ENCODE measurements around the gene AOPEP. TPM values are rescaled to one million over a fixed set of nuclear protein-coding genes. Genes with fewer than 3 reads are reported as not detected.

The AOPEP gene
- total RNA-seq, 6 donors from 2014 or later: 55.4 to 410 (median 111) TPM

DNA sequence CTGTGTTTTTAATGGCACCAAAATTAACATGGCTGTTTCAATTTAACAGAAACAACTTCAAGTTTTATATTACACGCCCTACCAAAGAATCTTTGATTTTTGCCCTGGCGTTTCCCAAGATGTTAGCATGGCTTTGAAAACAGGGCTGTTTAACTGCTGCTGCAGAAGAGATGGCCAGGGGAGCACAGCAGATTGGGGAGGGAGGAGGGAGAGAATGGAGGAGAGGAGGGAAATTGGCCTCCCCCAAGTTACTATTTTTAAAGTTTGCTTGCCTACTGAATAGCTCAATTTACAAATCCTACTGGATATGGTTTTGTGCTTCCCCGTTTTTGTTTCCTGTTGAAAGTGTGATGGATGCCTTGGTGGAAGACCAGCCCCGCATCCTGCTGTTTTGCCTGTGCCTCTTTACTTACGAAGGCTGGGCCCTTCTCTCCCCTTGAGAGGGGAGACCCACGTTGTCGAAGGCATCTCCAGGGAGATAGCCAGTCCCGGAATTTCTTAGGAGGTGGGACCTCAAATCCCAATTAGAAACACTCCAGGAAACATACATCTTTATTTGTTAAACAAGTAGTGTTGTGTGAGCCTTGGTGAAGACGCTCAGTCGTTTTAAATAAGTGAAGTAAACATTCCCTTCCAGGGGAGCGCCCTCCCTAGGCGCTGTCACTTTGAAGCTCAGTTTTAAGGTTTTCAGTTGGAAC is 98.6 kb downstream of the AOPEP start:
- Histone ChIP-seq H3K27ac (peak overlapping the region in 1 of 4 donors; percentile 17), H3K36me3 (peaks cover 0 to 3% (median 0%) of the 10 kb centered on the region in 4 donors), H3K9me3 (no peaks in the 10 kb centered on the region), H3K4me3 (no peak overlapping the region), H3K4me1 (peaks cover 3 to 9% (median 4%) of the 10 kb centered on the region in 4 donors), H3K27me3 (no peaks in the 10 kb centered on the region)
- no peak for TF ChIP-seq POLR2A (IDR thresholded peaks at IDR 0.05)
- TF ChIP-seq, protein P1, sequence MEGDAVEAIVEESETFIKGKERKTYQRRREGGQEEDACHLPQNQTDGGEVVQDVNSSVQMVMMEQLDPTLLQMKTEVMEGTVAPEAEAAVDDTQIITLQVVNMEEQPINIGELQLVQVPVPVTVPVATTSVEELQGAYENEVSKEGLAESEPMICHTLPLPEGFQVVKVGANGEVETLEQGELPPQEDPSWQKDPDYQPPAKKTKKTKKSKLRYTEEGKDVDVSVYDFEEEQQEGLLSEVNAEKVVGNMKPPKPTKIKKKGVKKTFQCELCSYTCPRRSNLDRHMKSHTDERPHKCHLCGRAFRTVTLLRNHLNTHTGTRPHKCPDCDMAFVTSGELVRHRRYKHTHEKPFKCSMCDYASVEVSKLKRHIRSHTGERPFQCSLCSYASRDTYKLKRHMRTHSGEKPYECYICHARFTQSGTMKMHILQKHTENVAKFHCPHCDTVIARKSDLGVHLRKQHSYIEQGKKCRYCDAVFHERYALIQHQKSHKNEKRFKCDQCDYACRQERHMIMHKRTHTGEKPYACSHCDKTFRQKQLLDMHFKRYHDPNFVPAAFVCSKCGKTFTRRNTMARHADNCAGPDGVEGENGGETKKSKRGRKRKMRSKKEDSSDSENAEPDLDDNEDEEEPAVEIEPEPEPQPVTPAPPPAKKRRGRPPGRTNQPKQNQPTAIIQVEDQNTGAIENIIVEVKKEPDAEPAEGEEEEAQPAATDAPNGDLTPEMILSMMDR (IDR thresholded peaks at IDR 0.05): no peak
- no peak for TF ChIP-seq EP300 (IDR thresholded peaks at IDR 0.05)
- TF ChIP-seq POLR2AphosphoS5 (IDR thresholded peaks at IDR 0.05): no peak
- no peak for DNase-seq
- ATAC-seq (ENCODE audit: low FRiP score in 2 of 2): no peak
- 65 to 72% methylated on average over 12 of the region's 12 CpGs for WGBS, 2 donors

DNA sequence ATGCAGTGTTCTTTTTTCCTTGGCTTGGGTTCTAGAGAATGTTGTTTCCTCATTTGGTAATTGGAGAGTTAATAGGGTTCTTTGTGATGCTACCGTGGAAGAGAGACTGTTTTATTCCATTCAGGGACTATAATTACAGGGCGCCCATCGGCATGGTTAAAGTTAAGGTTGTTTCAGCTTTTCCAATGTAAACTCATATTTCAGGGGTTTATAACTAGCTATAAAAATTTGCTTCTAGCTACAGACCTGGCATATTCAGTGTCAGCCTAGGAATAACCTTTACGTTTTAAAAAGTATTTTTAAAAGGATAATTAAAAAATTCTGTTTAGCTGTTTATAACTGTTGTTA is 99.1 kb downstream of the AOPEP start:
- Histone ChIP-seq H3K4me1 (peaks cover 3 to 9% (median 4%) of the 10 kb centered on the region in 4 donors), H3K9me3 (no peaks in the 10 kb centered on the region), H3K36me3 (peaks cover 0 to 3% (median 0%) of the 10 kb centered on the region in 4 donors), H3K4me3 (no peak overlapping the region), H3K27ac (peak overlapping the region in 1 of 4 donors; percentile 17), H3K27me3 (no peaks in the 10 kb centered on the region)
- DNase-seq: no peak
- TF ChIP-seq POLR2AphosphoS5 (IDR thresholded peaks at IDR 0.05): no peak
- TF ChIP-seq, protein P1 (IDR thresholded peaks at IDR 0.05): no peak
- TF ChIP-seq POLR2A (IDR thresholded peaks at IDR 0.05): no peak
- no peak for TF ChIP-seq EP300 (IDR thresholded peaks at IDR 0.05)
- WGBS, 2 donors: 76 to 84% methylated on average over 4 of the region's 4 CpGs
- no peak for ATAC-seq (ENCODE audit: low FRiP score in 2 of 2)

DNA sequence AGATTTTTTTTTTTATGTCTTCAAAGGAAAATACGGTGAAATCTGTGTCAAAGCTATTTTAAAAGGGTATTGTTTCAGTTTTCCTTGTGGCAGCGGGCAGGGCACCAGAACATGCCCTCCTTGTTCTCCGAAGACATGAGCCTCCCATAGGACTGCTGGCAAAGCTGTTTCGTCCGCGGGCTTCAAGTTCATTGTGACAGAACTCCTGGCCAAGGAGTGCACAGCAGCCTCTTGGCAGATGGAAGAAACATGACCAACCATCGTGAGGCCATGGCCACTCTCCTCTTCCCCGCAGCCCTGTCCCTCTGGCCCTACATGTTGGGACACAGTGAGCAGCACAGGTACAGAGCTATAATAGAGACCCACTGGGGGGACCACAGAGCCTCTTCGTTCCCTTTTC is 99.5 kb downstream of the AOPEP start:
- H3K4me3 ChIP-seq: no peak overlapping the region
- H3K9me3 ChIP-seq: no peaks in the 10 kb centered on the region
- no peak overlapping the region for H3K27ac ChIP-seq
- peaks cover 3 to 9% (median 4%) of the 10 kb centered on the region in 4 donors for H3K4me1 ChIP-seq
- TF ChIP-seq POLR2A (IDR thresholded peaks at IDR 0.05): no peak
- TF ChIP-seq POLR2AphosphoS5 (IDR thresholded peaks at IDR 0.05): no peak
- TF ChIP-seq, protein P1 (IDR thresholded peaks at IDR 0.05): no peak
- TF ChIP-seq EP300 (IDR thresholded peaks at IDR 0.05): no peak
- H3K36me3 ChIP-seq: peaks cover 0 to 3% (median 0%) of the 10 kb centered on the region in 4 donors
- no peaks in the 10 kb centered on the region for H3K27me3 ChIP-seq
- ATAC-seq (ENCODE audit: low FRiP score in 2 of 2): no peak
- WGBS, 2 donors: 89 to 91% methylated on average over 8 to 9 of the region's 9 CpGs
- no peak for DNase-seq

DNA sequence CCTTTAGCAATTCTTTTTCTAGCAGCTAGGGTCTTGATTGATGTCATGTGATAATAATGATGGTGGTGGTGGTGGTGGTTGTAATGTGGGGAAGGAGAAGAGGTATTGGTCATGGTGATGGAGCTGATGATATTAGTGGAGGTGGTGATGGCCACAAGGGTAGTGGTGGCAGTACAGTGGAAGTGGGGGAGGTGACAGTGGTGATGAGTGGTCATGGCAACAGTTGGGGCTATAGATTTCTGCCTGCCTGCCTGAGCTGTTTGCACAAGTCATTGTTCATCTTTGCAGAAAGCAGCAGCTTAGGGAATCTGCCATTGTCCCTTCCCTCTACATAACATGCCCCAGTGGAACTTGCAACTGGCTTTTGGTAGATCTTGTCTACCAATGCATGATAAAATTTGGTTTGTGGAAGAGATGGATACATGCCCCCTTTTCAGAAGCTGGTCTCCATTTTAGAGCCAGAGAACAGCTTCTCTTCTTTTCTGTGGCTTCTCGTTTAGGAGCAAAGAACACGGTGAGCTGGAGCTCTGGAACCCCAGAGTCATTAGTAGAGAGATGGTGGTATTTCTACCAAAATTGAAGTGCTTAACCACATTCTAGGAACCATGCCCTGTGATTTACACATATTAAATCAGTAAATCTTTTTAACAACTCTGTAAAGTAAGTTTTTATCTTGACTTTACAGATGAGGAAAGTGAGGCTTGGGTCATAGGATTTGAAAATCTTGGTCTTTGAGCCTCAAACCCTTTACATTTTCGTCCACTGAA is 100.3 kb downstream of the AOPEP start:
- DNase-seq: no peak
- no peak overlapping the region for H3K4me3 ChIP-seq
- no peak for TF ChIP-seq EP300 (IDR thresholded peaks at IDR 0.05)
- TF ChIP-seq POLR2AphosphoS5 (IDR thresholded peaks at IDR 0.05): no peak
- TF ChIP-seq, protein P1 (IDR thresholded peaks at IDR 0.05): no peak
- TF ChIP-seq POLR2A (IDR thresholded peaks at IDR 0.05): no peak
- peaks cover 3 to 9% (median 4%) of the 10 kb centered on the region in 4 donors for H3K4me1 ChIP-seq
- no peaks in the 10 kb centered on the region for H3K9me3 ChIP-seq
- no peaks in the 10 kb centered on the region for H3K27me3 ChIP-seq
- peak overlapping the region in 1 of 4 donors; percentile 40 for H3K27ac ChIP-seq
- H3K36me3 ChIP-seq: peaks cover 0 to 3% (median 0%) of the 10 kb centered on the region in 4 donors
- ATAC-seq (ENCODE audit: low FRiP score in 2 of 2): no peak
- WGBS, 2 donors: 86 to 94% methylated on average over 3 of the region's 3 CpGs

All from upper lobe of left lung (tissue), 6 donors.